ENCODE measurements around the gene KIAA0040. TPM values are rescaled to one million over a fixed set of nuclear protein-coding genes. Genes with fewer than 3 reads are reported as not detected.

KIAA0040 gene
- total and polyA plus RNA-seq, 2 donors (not counting 1 experiment from before 2014, with no cell fraction given) = 93.6 to 106 TPM

DNA sequence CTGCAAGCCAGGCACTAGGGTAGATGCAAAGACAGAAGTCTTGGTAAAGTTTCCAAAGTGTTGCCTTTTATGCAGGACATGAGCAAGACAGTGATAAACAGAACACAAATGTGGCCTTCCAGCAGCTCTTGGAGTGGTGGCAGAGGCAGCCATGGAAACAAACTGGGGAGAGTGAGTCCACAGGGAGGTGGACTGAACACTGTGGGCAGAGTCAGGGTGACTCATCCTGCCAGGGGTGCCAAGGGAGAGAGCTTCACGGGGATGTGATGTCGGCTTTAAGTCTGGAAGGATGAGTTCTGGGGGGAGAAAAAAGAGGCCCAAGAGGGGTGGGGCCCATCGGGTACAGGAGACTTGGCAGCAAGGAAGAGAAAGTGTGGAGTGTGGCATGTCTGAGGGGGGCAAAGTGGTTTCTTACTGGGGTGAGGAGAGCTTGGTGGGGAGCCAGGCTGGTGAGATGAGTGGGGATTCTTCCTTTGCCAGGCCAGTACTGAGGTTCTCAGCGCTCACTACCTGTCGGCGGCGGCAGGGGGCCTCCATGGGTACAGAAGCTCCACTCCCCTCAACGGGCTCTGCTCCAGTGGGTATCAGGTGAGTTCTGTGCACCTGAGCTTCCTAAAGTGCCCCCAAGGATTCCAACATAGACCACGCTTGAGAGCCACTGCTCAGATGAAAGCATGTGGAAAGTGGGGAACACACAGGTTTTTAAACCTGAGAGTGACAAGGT lies 41.8 kb downstream of the KIAA0040 start:
- POLR2A ChIA-PET = interaction anchor here (0.6 kb wide), 1 partner anchor 200 kb away, joined by 3 read pairs; no protein-coding TSS in a partner anchor
- Histone ChIP-seq H3K9me3 (ENCODE audit: control extremely low read depth in 1 of 3, control insufficient read depth in 2 of 3, insufficient read depth in 1 of 3, low read length in 2 of 3) (no peaks in the 10 kb centered on the region), H4K20me1 (ENCODE audit: control insufficient read depth, insufficient read depth, low read length, poor library complexity, severe bottlenecking) (peaks cover 3% of the 10 kb centered on the region), H3K4me3 (ENCODE audit: control extremely low read depth in 1 of 5, extremely low read depth in 1 of 5, insufficient read depth in 1 of 5, low read depth in 2 of 5, low read length in 4 of 5) (no peak overlapping the region), H2AFZ (ENCODE audit: insufficient read depth, low read depth, low read length, poor library complexity, severe bottlenecking) (no peak overlapping the region), H3K4me2 (replicated peaks; ENCODE audit: low read depth, low read length, poor library complexity, severe bottlenecking) (no peak overlapping the region), H3K79me2 (ENCODE audit: control insufficient read depth, insufficient read depth, low read length) (no peaks in the 10 kb centered on the region), H3K36me3 (replicated peaks in 1 of 2; ENCODE audit: control extremely low read depth in 1 of 2, control insufficient read depth in 1 of 2, extremely low read depth in 1 of 2, insufficient read depth in 2 of 2, low read length in 1 of 2) (no peaks in the 10 kb centered on the region), H3K27ac (ENCODE audit: low read length in 2 of 2) (no peak overlapping the region), H3K27me3 (replicated peaks in 1 of 4; ENCODE audit: control extremely low read depth in 1 of 4, control insufficient read depth in 3 of 4, insufficient read depth in 4 of 4, low read length in 3 of 4) (peaks cover 0 to 18% (median 7%) of the 10 kb centered on the region in 4 experiments), H3K4me1 (ENCODE audit: control insufficient read depth in 2 of 2, insufficient read depth in 2 of 2, low read length in 2 of 2) (peaks cover 13 to 24% of the 10 kb centered on the region in 2 donors), H3K9ac (ENCODE audit: low read length) (no peak overlapping the region)
- H3K4me1 Mint-ChIP-seq = peaks cover 27% of the 10 kb centered on the region
- intact Hi-C loops (cut with micrococcal nuclease) = loop anchor here (5.0 kb wide), 2 partner anchors 592 to 607 kb away; partner anchors contain the start of gene TNR
- no peak overlapping the region for H3K4me3 Mint-ChIP-seq
- H3K27ac Mint-ChIP-seq = no peak overlapping the region
- peaks cover 28% of the 10 kb centered on the region for H3K27me3 Mint-ChIP-seq
- WGBS (ENCODE audit: insufficient coverage) = 91% methylated on average over 9 of the region's 9 CpGs
- TF ChIP-seq EZH2 (IDR thresholded peaks at IDR 0.05; ENCODE audit: borderline replicate concordance, insufficient read depth, low read depth, low read length, poor library complexity, severe bottlenecking) (no peak), CTCF (IDR thresholded peaks at IDR 0.05) (no peak)
- DNase-seq = no peak
- no peak for ATAC-seq (ENCODE audit: low read depth)
- CTCF ChIA-PET = interaction anchor here (0.6 to 11.2 kb wide), 31 partner anchors 9 to 919 kb away, joined by 3 to 468 read pairs (median 7); partner anchors contain the start of gene TNR
- H3K9me3 Mint-ChIP-seq (ENCODE audit: insufficient read depth) = no peaks in the 10 kb centered on the region

GRCh38 chr1:175148068-175148467 lies 44.5 kb downstream of the KIAA0040 start:
- no peaks in the 10 kb centered on the region for H3K79me2 ChIP-seq (ENCODE audit: control insufficient read depth, insufficient read depth, low read length)
- POLR2A ChIA-PET = no interaction called here
- no peak for DNase-seq
- WGBS (ENCODE audit: insufficient coverage) = 27% methylated on average over 3 of the region's 7 CpGs
- H3K9ac ChIP-seq (ENCODE audit: low read length) = no peak overlapping the region
- peaks cover 0 to 8% of the 10 kb centered on the region in 2 donors for H3K4me1 ChIP-seq (ENCODE audit: control insufficient read depth in 2 of 2, insufficient read depth in 2 of 2, low read length in 2 of 2)
- no peaks in the 10 kb centered on the region for H4K20me1 ChIP-seq (ENCODE audit: control insufficient read depth, insufficient read depth, low read length, poor library complexity, severe bottlenecking)
- peaks cover 0 to 20% (median 7%) of the 10 kb centered on the region in 4 experiments for H3K27me3 ChIP-seq (replicated peaks in 1 of 4; ENCODE audit: control extremely low read depth in 1 of 4, control insufficient read depth in 3 of 4, insufficient read depth in 4 of 4, low read length in 3 of 4)
- no peaks in the 10 kb centered on the region for H3K36me3 ChIP-seq (replicated peaks in 1 of 2; ENCODE audit: control extremely low read depth in 1 of 2, control insufficient read depth in 1 of 2, extremely low read depth in 1 of 2, insufficient read depth in 2 of 2, low read length in 1 of 2)
- TF ChIP-seq CTCF (IDR thresholded peaks at IDR 0.05) (no peak), EZH2 (IDR thresholded peaks at IDR 0.05; ENCODE audit: borderline replicate concordance, insufficient read depth, low read depth, low read length, poor library complexity, severe bottlenecking) (no peak)
- H3K27ac Mint-ChIP-seq = no peak overlapping the region
- H3K9me3 ChIP-seq (ENCODE audit: control extremely low read depth in 1 of 3, control insufficient read depth in 2 of 3, insufficient read depth in 1 of 3, low read length in 2 of 3) = peaks cover 0 to 6% (median 0%) of the 10 kb centered on the region in 3 donors
- H3K4me2 ChIP-seq (replicated peaks; ENCODE audit: low read depth, low read length, poor library complexity, severe bottlenecking) = no peak overlapping the region
- H3K9me3 Mint-ChIP-seq (ENCODE audit: insufficient read depth) = no peaks in the 10 kb centered on the region
- H3K4me3 ChIP-seq (ENCODE audit: control extremely low read depth in 1 of 5, extremely low read depth in 1 of 5, insufficient read depth in 1 of 5, low read depth in 2 of 5, low read length in 4 of 5) = no peak overlapping the region
- H3K4me1 Mint-ChIP-seq = peaks cover 11% of the 10 kb centered on the region
- ATAC-seq (ENCODE audit: low read depth) = no peak
- H3K27ac ChIP-seq (ENCODE audit: low read length in 2 of 2) = no peak overlapping the region
- H3K4me3 Mint-ChIP-seq = no peak overlapping the region
- intact Hi-C loops (cut with micrococcal nuclease) = no loop called here
- CTCF ChIA-PET = interaction anchor here (1.1 to 11.2 kb wide), 6 partner anchors 12 to 596 kb away, joined by 3 to 468 read pairs (median 4); partner anchors contain the start of gene TNR
- no peak overlapping the region for H2AFZ ChIP-seq (ENCODE audit: insufficient read depth, low read depth, low read length, poor library complexity, severe bottlenecking)
- peaks cover 28% of the 10 kb centered on the region for H3K27me3 Mint-ChIP-seq

Data from B cell (primary cell).